Left kidney (tissue), 2 donors: ENCODE measurements around the gene JARID2. TPM values are rescaled to one million over a fixed set of nuclear protein-coding genes. Genes with fewer than 3 reads are reported as not detected.
"Not testable (repeated sequence)": the region's sequence is repeated elsewhere in the genome, so short reads cannot be mapped to it uniquely, and the experiment has no call there.

ENCODE experiments used
- DNase-seq: peaks from one replicate; pipeline ENCODE4 v3.0.0-alpha.2; 2013
- polyA plus RNA-seq: library from polyadenylated mRNA; unstranded; fragments of 120-200 nt; gene quantifications from one replicate; pipeline ENCODE4 v1.2.1, GENCODE V29; 2013; ENCODE audit not compliant: insufficient read length

The JARID2 gene
- polyA plus RNA-seq, 1 donor: 28.4 TPM

GRCh38 chr6:15310680-15311079 is 64.8 kb downstream of the JARID2 start:
- DNase-seq: no peak

GRCh38 chr6:15312500-15312899 is 66.6 kb downstream of the JARID2 start:
- DNase-seq: no peak

GRCh38 chr6:15313367-15313766 is 67.5 kb downstream of the JARID2 start:
- DNase-seq: no peak

GRCh38 chr6:15316754-15317153 is 70.9 kb downstream of the JARID2 start:
- DNase-seq: no peak

GRCh38 chr6:15317251-15317650 is 71.4 kb downstream of the JARID2 start:
- no peak for DNase-seq

GRCh38 chr6:15317934-15318902 is 72.3 kb downstream of the JARID2 start:
- no peak for DNase-seq

GRCh38 chr6:15319677-15320076 is 73.8 kb downstream of the JARID2 start:
- no peak for DNase-seq

GRCh38 chr6:15320693-15321092 is 74.8 kb downstream of the JARID2 start:
- no peak for DNase-seq

- DNase-seq: no peak
Observed at GRCh38 chr6:15322184-15322583, 76.3 kb downstream of the JARID2 start.

- no peak for DNase-seq
Observed at GRCh38 chr6:15322781-15323536, 77.1 kb downstream of the JARID2 start.

GRCh38 chr6:15323611-15324010 is 77.7 kb downstream of the JARID2 start:
- DNase-seq: not testable (repeated sequence)

GRCh38 chr6:15324427-15324985 is 78.6 kb downstream of the JARID2 start:
- no peak for DNase-seq

GRCh38 chr6:15325540-15325955 is 79.7 kb downstream of the JARID2 start:
- DNase-seq: no peak

- no peak for DNase-seq
Observed at GRCh38 chr6:15326067-15326614, 80.3 kb downstream of the JARID2 start.

GRCh38 chr6:15327271-15327670 is 81.4 kb downstream of the JARID2 start:
- DNase-seq: no peak

GRCh38 chr6:15329197-15329671 is 83.4 kb downstream of the JARID2 start:
- DNase-seq: no peak

- no peak for DNase-seq
Observed at GRCh38 chr6:15330174-15330944, 84.5 kb downstream of the JARID2 start.

GRCh38 chr6:15331143-15331542 is 85.3 kb downstream of the JARID2 start:
- no peak for DNase-seq

GRCh38 chr6:15331629-15332251 is 85.9 kb downstream of the JARID2 start:
- DNase-seq: no peak

- no peak for DNase-seq
Observed at GRCh38 chr6:15332446-15332845, 86.6 kb downstream of the JARID2 start.

- no peak for DNase-seq
Observed at GRCh38 chr6:15335385-15335784, 89.5 kb downstream of the JARID2 start.
